GM21529 (cell line): ENCODE results near the gene KRTAP5-1.

Experiments used
- ATAC-seq: cut with Tn5 transposase; IDR thresholded peaks from one replicate; pipeline ENCODE4 v1.9.1; 2021; ENCODE audit not compliant: unreplicated experiment

The KRTAP5-1 gene

GRCh38 chr11:1572197-1573076 lies 12.6 kb downstream of the KRTAP5-1 start, which contains the start of gene DUSP8:
Gene DUSP8 (minus strand): TSS chr11:1572271. CDS start chr11:1565826, 6,445 bp downstream.
- peak; percentile 43 for ATAC-seq

GRCh38 chr11:1571760-1572196 lies 13.3 kb downstream of the KRTAP5-1 start:
- no peak for ATAC-seq

GRCh38 chr11:1570896-1571759 lies 14.0 kb downstream of the KRTAP5-1 start:
- no peak for ATAC-seq

- ATAC-seq, result no peak
Observed at GRCh38 chr11:1570531-1570895, 14.6 kb downstream of the KRTAP5-1 start.

GRCh38 chr11:1570001-1570453 lies 15.1 kb downstream of the KRTAP5-1 start:
- ATAC-seq, result no peak

GRCh38 chr11:1569251-1569780 lies 15.8 kb downstream of the KRTAP5-1 start:
- no peak for ATAC-seq

- no peak for ATAC-seq
Observed at GRCh38 chr11:1568441-1568911, 16.6 kb downstream of the KRTAP5-1 start.

GRCh38 chr11:1567721-1568100 lies 17.4 kb downstream of the KRTAP5-1 start:
- ATAC-seq, result no peak

- no peak for ATAC-seq
Observed at GRCh38 chr11:1567052-1567720, 17.9 kb downstream of the KRTAP5-1 start.

GRCh38 chr11:1566381-1567051 lies 18.6 kb downstream of the KRTAP5-1 start:
- no peak for ATAC-seq

- ATAC-seq, result no peak
Observed at GRCh38 chr11:1565904-1566247, 19.2 kb downstream of the KRTAP5-1 start.

- no peak for ATAC-seq
Observed at GRCh38 chr11:1565173-1565903, 19.7 kb downstream of the KRTAP5-1 start.

GRCh38 chr11:1564535-1565172 lies 20.4 kb downstream of the KRTAP5-1 start:
- ATAC-seq, result no peak

- no peak for ATAC-seq
Observed at GRCh38 chr11:1563697-1564534, 21.2 kb downstream of the KRTAP5-1 start.

GRCh38 chr11:1563149-1563638 lies 21.9 kb downstream of the KRTAP5-1 start:
- ATAC-seq, result no peak

GRCh38 chr11:1562469-1563148 lies 22.5 kb downstream of the KRTAP5-1 start:
- no peak for ATAC-seq

- ATAC-seq, result no peak
Observed at GRCh38 chr11:1561955-1562354, 23.1 kb downstream of the KRTAP5-1 start.

GRCh38 chr11:1561266-1561665 lies 23.8 kb downstream of the KRTAP5-1 start:
- ATAC-seq, result no peak
